Measurements from ENCODE around the gene MYLK.

DNA sequence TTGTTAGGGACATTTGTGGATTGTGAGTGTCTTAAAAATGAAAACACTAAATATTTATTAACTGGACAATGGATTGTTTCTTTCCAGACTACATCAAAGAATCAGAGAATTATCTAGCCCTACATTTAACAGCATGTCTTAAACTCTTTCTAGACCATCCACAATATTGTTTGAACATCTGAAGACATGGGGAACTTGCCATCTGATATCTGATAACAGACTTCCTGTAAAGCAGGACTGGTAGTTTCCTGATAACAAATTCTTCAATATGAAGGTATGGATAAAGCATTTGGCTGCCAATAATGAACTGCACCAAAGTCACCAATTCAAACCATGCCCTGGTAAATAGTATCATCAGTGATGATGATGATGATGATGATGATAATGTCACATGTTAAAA lies 273.1 kb downstream of the MYLK start:
- TF ChIP-seq, protein P1, sequence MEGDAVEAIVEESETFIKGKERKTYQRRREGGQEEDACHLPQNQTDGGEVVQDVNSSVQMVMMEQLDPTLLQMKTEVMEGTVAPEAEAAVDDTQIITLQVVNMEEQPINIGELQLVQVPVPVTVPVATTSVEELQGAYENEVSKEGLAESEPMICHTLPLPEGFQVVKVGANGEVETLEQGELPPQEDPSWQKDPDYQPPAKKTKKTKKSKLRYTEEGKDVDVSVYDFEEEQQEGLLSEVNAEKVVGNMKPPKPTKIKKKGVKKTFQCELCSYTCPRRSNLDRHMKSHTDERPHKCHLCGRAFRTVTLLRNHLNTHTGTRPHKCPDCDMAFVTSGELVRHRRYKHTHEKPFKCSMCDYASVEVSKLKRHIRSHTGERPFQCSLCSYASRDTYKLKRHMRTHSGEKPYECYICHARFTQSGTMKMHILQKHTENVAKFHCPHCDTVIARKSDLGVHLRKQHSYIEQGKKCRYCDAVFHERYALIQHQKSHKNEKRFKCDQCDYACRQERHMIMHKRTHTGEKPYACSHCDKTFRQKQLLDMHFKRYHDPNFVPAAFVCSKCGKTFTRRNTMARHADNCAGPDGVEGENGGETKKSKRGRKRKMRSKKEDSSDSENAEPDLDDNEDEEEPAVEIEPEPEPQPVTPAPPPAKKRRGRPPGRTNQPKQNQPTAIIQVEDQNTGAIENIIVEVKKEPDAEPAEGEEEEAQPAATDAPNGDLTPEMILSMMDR (IDR thresholded peaks at IDR 0.05; ENCODE audit: low read depth, low read length, missing input control) = no peak
- no peak for TF ChIP-seq JUND (IDR thresholded peaks at IDR 0.05)
- no peak for TF ChIP-seq RAD21 (IDR thresholded peaks at IDR 0.05)
- TF ChIP-seq, protein P2, sequence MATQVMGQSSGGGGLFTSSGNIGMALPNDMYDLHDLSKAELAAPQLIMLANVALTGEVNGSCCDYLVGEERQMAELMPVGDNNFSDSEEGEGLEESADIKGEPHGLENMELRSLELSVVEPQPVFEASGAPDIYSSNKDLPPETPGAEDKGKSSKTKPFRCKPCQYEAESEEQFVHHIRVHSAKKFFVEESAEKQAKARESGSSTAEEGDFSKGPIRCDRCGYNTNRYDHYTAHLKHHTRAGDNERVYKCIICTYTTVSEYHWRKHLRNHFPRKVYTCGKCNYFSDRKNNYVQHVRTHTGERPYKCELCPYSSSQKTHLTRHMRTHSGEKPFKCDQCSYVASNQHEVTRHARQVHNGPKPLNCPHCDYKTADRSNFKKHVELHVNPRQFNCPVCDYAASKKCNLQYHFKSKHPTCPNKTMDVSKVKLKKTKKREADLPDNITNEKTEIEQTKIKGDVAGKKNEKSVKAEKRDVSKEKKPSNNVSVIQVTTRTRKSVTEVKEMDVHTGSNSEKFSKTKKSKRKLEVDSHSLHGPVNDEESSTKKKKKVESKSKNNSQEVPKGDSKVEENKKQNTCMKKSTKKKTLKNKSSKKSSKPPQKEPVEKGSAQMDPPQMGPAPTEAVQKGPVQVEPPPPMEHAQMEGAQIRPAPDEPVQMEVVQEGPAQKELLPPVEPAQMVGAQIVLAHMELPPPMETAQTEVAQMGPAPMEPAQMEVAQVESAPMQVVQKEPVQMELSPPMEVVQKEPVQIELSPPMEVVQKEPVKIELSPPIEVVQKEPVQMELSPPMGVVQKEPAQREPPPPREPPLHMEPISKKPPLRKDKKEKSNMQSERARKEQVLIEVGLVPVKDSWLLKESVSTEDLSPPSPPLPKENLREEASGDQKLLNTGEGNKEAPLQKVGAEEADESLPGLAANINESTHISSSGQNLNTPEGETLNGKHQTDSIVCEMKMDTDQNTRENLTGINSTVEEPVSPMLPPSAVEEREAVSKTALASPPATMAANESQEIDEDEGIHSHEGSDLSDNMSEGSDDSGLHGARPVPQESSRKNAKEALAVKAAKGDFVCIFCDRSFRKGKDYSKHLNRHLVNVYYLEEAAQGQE (IDR thresholded peaks at IDR 0.05) = no peak

Measured in liver (tissue), 3 donors.